Adipocyte (in vitro differentiated cells): ENCODE data around the gene NUP93.
"Not testable (repeated sequence)": the region's sequence is repeated elsewhere in the genome, so short reads cannot be mapped to it uniquely, and the experiment has no call there.

Experiments
- DNase-seq: peaks from one replicate; pipeline ENCODE4 v3.0.0-alpha.2; 2015; ENCODE audit warnings: low read depth
- H3K27me3 ChIP-seq: replicated peaks from 2 replicates; pipeline ENCODE4 v1.7.0; 2013; ENCODE audit warnings: mild to moderate bottlenecking, low read length, moderate library complexity; ENCODE audit not compliant: control insufficient read depth, insufficient read depth
- H3K36me3 ChIP-seq: 2 replicates; pipeline ENCODE4 v1.7.0; 2013; ENCODE audit warnings: low read length, mild to moderate bottlenecking, moderate library complexity; ENCODE audit not compliant: control insufficient read depth, insufficient read depth, severe bottlenecking
- H3K4me1 ChIP-seq: 2 replicates; pipeline ENCODE4 v1.7.0; 2013; ENCODE audit warnings: mild to moderate bottlenecking, low read length, moderate library complexity; ENCODE audit not compliant: control insufficient read depth, insufficient read depth
- H3K4me3 ChIP-seq: 2 replicates; pipeline ENCODE4 v1.7.0; 2013; ENCODE audit warnings: mild to moderate bottlenecking, low read length, moderate library complexity
- H3K9ac ChIP-seq: 2 replicates; pipeline ENCODE4 v1.7.0; 2013; ENCODE audit warnings: mild to moderate bottlenecking, low read length, moderate library complexity
- H3K9me3 ChIP-seq: 2 replicates; pipeline ENCODE4 v1.7.0; 2013; ENCODE audit warnings: mild to moderate bottlenecking, low read length, moderate library complexity; ENCODE audit not compliant: control insufficient read depth

NUP93 gene

DNA sequence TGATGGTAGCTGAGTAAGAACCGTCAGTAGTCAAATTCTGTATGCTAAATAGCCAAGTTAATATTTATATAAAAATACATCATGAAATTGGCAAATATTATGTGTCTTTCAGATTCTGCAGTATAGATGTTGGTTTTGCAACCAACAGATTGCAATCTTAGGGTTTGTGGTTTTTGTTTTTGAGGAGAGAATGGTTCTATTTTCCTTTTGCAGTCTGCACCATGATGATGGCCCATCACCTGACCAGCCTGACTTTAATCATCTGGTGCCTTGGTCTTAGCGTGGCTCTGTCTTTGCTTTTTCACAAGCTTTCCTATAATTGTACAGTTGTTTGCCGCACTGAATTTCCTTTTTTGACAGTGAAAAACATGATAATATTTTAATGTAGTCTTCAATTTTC is 50.7 kb downstream of the NUP93 start:
- DNase-seq = peak; percentile 59
- Histone ChIP-seq H3K27me3 (no peaks in the 10 kb centered on the region), H3K9ac (no peak overlapping the region), H3K4me3 (no peak overlapping the region), H3K9me3 (no peaks in the 10 kb centered on the region), H3K4me1 (peaks cover 23% of the 10 kb centered on the region), H3K36me3 (no peaks in the 10 kb centered on the region)

DNA sequence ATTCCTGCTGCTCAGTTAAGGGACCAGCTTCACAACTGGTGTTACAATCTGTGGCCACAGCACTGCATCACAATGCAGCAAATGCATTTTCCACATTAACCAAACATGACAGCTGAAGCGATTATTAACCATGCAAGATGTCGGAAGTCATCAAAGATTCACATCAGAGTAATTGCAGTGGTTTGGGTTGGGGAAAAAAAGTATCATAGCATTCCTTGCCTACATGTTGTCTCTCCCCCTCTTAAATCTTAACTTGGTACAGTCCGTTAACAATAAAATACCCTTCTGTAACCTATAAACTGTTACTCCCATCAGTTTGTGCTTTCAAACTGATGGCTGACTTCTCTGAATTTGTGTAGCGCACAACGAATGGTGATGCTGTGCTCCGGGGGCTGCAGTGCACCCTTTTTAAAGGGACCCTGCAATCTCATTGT is 51.6 kb downstream of the NUP93 start:
- H3K9me3 ChIP-seq = no peaks in the 10 kb centered on the region
- H3K4me1 ChIP-seq = peaks cover 16% of the 10 kb centered on the region
- no peak overlapping the region for H3K9ac ChIP-seq
- DNase-seq = no peak
- no peaks in the 10 kb centered on the region for H3K27me3 ChIP-seq
- no peaks in the 10 kb centered on the region for H3K36me3 ChIP-seq
- H3K4me3 ChIP-seq = no peak overlapping the region

DNA sequence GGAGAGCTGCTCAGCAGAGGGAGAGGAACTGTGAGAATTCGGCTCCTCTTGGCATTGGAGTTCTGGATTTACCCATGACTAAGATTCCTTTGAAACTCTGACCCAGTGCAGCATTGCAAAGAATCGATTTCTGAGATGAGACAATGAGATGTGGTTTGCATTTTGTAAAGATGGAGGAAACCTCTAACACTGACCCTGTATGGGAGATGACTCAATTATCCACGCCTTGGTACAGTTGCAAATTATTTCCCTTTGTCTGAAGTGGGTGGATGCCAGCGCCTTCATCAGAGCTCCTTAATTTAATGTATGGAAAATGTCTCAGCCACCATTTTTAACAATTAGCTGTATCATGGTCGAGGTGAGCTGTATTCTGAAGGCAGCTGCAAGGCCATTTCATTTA is 53.4 kb downstream of the NUP93 start:
- no peaks in the 10 kb centered on the region for H3K9me3 ChIP-seq
- H3K4me1 ChIP-seq = peaks cover 6% of the 10 kb centered on the region
- no peaks in the 10 kb centered on the region for H3K36me3 ChIP-seq
- no peak for DNase-seq
- H3K4me3 ChIP-seq = no peak overlapping the region
- no peaks in the 10 kb centered on the region for H3K27me3 ChIP-seq
- H3K9ac ChIP-seq = no peak overlapping the region

DNA sequence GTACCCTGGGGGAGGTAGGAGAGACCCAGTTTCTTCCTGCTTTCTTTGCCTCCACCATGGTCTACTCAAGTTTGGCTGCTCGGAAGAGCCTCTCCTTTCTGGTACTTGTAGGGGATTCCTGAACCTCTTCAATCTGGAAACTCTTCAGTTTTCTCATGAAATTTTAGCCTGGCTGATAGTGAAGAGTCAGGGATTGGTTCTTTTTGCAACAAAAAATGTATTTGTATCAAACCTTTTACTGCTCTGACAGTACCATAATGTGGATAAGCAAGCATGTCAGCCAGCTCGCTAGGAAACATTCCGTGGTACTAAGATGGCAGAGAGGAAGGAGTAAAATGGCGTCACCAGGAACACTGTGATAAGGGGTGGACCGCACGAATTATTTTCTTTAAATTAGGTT is 55.4 kb downstream of the NUP93 start:
- no peak for DNase-seq
- no peak overlapping the region for H3K4me3 ChIP-seq
- H3K9ac ChIP-seq = no peak overlapping the region
- H3K4me1 ChIP-seq = peaks cover 6% of the 10 kb centered on the region
- H3K27me3 ChIP-seq = no peaks in the 10 kb centered on the region
- no peaks in the 10 kb centered on the region for H3K36me3 ChIP-seq
- H3K9me3 ChIP-seq = no peaks in the 10 kb centered on the region

DNA sequence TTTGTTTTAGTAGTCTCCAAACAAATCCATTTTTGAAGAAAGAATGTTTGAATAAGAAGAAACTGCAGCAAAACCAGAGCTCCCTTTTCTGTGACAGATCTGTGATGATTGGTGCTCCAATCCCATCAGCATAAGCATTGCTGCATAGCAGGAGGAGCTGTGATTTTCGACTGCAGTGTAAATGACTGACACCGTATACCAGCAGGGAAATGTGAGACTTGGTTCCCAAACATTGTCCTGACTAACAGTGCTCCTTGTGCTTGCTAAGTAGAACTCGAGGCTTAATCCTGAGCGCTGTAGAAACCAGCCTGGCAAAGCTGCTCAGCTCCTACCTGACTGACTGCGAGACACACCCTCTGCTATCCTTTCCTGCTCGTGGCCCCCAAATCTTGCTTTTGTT is 57.2 kb downstream of the NUP93 start:
- no peak overlapping the region for H3K4me3 ChIP-seq

DNA sequence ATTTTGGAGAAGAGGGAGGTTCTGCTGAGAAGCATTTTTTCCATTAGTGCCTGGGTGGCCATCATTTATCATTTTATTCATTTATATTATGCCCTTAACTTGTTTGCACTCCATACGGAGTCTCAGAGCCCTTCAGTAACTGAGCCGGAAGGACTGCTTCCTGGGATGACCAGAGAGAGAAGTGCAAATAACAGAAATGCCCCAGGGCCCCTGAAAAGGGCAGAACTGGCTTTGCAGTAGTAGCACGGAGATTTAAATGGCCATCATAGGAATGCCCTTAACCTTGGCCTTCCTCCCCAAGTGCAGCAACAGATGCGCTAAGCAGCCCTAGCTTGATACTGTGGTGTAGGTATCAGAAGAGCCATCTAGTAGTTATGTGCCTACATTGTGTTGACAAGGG is 58.5 kb downstream of the NUP93 start:
- no peak overlapping the region for H3K4me3 ChIP-seq
- no peak overlapping the region for H3K9ac ChIP-seq
- peaks cover 9% of the 10 kb centered on the region for H3K4me1 ChIP-seq
- no peaks in the 10 kb centered on the region for H3K9me3 ChIP-seq
- no peaks in the 10 kb centered on the region for H3K27me3 ChIP-seq
- DNase-seq = no peak
- H3K36me3 ChIP-seq = no peaks in the 10 kb centered on the region

More for the DNA sequence above, 57.2 kb downstream of the NUP93 start:
- Histone ChIP-seq H3K9me3 (no peaks in the 10 kb centered on the region), H3K36me3 (no peaks in the 10 kb centered on the region), H3K9ac (no peak overlapping the region), H3K27me3 (no peaks in the 10 kb centered on the region), H3K4me1 (peaks cover 10% of the 10 kb centered on the region)
- DNase-seq = no peak

DNA sequence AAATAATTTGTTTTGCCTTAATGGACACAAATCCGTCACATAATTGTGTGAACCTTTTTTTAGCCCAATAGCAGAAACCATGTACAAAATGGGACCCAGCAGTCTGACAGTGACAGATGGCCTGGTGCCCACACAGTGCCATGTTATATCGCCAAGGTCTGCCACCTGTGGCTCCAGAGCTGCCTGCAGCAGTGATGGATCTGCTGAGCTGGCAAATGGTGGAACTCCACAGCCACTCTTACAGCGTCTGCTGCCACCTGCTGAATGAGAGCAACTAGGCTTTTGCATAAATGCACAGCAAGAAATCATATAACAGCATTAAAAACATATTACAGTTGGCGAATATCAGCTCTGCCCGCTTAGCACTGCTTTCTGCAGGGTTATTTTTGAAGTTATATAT is 59.4 kb downstream of the NUP93 start:
- Histone ChIP-seq H3K4me3 (no peak overlapping the region), H3K27me3 (no peaks in the 10 kb centered on the region), H3K36me3 (no peaks in the 10 kb centered on the region), H3K9ac (no peak overlapping the region), H3K4me1 (peaks cover 7% of the 10 kb centered on the region), H3K9me3 (no peaks in the 10 kb centered on the region)
- DNase-seq = peak; percentile 47

DNA sequence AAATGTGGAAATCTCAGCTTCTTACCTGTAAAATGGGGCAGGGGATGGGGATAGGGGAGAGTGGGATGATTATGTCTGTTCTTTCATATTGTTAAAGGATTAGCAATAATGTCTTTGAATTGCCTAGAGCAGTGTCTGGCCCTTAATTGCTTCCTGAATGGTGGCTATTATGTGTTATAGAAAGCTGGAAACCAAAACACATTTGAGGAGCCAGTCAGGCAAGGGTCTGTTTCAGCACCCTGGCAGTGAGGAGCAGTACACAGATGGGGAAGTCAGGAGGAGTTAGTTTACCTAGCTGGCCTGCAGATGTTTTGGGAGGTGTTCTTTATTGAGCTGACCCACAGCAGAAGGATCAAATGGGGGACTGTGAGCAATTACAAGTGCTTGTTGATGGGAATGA is 63.0 kb downstream of the NUP93 start:
- no peaks in the 10 kb centered on the region for H3K36me3 ChIP-seq
- no peak overlapping the region for H3K4me3 ChIP-seq
- H3K9me3 ChIP-seq = no peaks in the 10 kb centered on the region
- H3K4me1 ChIP-seq = peaks cover 7% of the 10 kb centered on the region
- no peaks in the 10 kb centered on the region for H3K27me3 ChIP-seq
- no peak overlapping the region for H3K9ac ChIP-seq
- DNase-seq = no peak

DNA sequence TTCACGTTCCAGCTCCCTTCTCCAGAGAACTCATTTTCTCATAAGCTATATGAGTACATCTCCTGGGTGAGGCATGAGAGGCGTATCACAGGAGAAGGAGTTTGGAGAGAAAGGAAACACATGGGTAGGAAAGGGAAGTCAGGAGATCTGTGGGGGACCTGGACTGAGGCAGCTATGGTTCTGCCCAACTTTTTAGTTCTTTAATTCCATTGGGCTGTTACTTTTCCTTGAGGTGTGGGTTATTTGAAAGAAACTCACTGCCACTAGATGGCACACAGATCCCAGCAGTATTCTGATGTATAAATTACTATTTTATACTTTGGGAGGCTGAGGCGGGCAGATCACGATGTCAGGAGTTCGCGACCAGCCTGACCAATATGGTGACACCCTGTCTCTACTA is 63.6 kb downstream of the NUP93 start:
- Histone ChIP-seq H3K9ac (no peak overlapping the region), H3K9me3 (no peaks in the 10 kb centered on the region), H3K4me3 (no peak overlapping the region), H3K27me3 (no peaks in the 10 kb centered on the region), H3K4me1 (peaks cover 7% of the 10 kb centered on the region), H3K36me3 (no peaks in the 10 kb centered on the region)
- peak; percentile 76 for DNase-seq

DNA sequence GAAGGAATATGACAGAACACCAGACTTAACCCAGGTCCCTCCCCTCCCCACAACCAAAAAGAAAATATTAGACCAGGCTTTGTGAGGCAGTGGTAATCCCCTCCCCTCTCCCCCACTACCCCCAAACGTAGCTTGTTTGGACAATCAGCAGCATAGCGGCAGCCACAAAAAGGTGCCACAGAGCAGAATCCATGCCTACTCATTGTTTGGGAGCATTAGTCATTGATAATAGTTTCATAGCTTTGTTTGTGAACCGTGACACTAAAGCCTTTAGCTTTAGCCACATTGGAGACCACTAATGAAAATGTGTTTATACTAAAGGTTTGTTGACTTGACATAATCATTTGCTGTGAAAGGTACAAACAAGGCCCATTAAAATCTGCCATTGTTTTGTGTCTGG is 65.1 kb downstream of the NUP93 start:
- H3K4me1 ChIP-seq = peaks cover 7% of the 10 kb centered on the region
- H3K9me3 ChIP-seq = no peaks in the 10 kb centered on the region
- H3K27me3 ChIP-seq = no peaks in the 10 kb centered on the region
- H3K4me3 ChIP-seq = no peak overlapping the region
- H3K36me3 ChIP-seq = no peaks in the 10 kb centered on the region
- no peak overlapping the region for H3K9ac ChIP-seq
- DNase-seq = no peak

DNA sequence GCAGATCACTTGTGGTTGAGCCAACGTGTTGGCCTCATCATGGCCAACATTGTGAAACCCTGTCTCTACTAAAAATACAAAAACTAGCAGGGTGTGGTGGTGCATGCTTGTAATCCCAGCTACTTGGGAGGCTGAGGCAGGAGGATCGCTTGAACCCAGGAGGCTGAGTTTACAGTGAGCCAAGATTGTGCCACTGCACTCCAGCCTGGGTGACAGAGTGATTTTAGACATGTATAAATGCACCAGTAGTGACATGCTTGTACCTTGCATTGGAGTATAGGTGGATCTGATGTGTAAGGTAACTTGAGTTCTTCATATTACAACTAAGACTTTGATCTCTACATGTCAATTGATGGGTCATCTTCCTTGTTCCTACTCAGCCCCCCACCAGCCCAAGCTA is 67.1 kb downstream of the NUP93 start:
- not testable (repeated sequence) for H3K36me3 ChIP-seq, H3K4me3 ChIP-seq, DNase-seq, H3K27me3 ChIP-seq, H3K9ac ChIP-seq, H3K9me3 ChIP-seq
- H3K4me1 ChIP-seq = peaks cover 17% of the 10 kb centered on the region

DNA sequence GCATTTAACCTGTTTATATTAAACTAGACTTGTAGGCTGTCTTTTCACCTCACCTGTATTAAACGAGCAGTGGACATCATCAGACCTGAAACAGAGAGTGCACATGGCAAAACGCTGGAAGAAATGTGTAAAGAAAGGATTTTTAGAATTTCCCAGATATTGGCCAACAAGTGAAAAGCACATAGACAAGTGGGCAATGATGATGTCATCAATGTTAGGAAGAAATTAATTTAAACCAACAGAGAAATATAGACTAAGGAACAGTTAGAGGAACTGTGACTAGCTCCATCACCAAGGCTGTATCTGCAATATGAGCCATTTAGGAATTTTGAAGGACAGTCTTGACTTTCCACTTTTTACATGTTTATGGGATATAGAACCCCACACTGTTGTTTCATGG is 67.9 kb downstream of the NUP93 start:
- no peaks in the 10 kb centered on the region for H3K27me3 ChIP-seq
- H3K4me1 ChIP-seq = peaks cover 13% of the 10 kb centered on the region
- H3K9ac ChIP-seq = no peak overlapping the region
- DNase-seq = no peak
- no peaks in the 10 kb centered on the region for H3K9me3 ChIP-seq
- H3K36me3 ChIP-seq = no peaks in the 10 kb centered on the region
- no peak overlapping the region for H3K4me3 ChIP-seq
